Measurements from ENCODE around the gene CALU. TPM values are rescaled to one million over a fixed set of nuclear protein-coding genes. Genes with fewer than 3 reads are reported as not detected.

Gene CALU
- total and polyA plus RNA-seq, 2 experiments from 2014 or later: 136 to 179 TPM

DNA sequence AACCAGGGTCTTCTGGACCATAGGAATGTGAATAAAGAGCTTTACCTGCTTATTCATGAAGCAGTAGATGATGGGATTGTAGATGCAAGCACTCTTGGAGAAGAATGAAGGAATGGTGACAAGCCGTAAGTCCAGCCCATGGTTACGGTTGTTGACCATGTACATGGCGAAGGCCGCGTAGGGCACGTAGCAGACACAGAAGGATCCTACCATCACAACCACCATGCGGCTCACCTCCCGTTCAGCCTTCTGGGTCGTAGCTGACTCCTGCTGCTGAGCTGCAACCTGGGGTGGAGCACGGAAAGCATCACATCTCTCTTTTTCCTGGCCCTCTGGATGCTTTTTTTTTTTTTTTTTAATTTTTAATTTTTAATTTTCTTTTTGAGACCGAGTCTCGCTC, 34.4 kb downstream of the CALU start (continued):
- TF ChIP-seq ZNF331 (CRISPR knock-in tag; IDR thresholded peaks at IDR 0.05; ENCODE audit: low read depth) (no peak), JUNB (IDR thresholded peaks at IDR 0.05; ENCODE audit: unreplicated experiment) (no peak), STAT1 (IDR thresholded peaks at IDR 0.05; ENCODE audit: unreplicated experiment) (no peak), ETS1 (IDR thresholded peaks at IDR 0.05) (no peak), POLR2AphosphoS5 (IDR thresholded peaks at IDR 0.05; ENCODE audit: low read depth) (no peak), EZH2phosphoT487 (IDR thresholded peaks at IDR 0.05; ENCODE audit: unreplicated experiment) (no peak), NANOG (IDR thresholded peaks at IDR 0.05; ENCODE audit: borderline replicate concordance) (no peak), EZH2 (IDR thresholded peaks at IDR 0.05; ENCODE audit: low read depth, unreplicated experiment) (no peak)

GRCh38 chr7:128774029-128774689, 35.0 kb downstream of the CALU start:
- Histone ChIP-seq H3K9me2 (ENCODE audit: insufficient read depth) (no peaks in the 10 kb centered on the region), H3K4me3 (no peak overlapping the region), H3F3A (replicated peaks; ENCODE audit: low read depth) (0 out of 2 replicates have a peak, but pooled peaks cover 4% of the 10 kb centered on the region), H3K4me1 (ENCODE audit: insufficient read depth) (no peaks in the 10 kb centered on the region), H3K79me2 (replicated peaks; ENCODE audit: insufficient read depth) (no peaks in the 10 kb centered on the region), H4K20me1 (replicated peaks; ENCODE audit: insufficient read depth) (0 out of 2 replicates have a peak, but pooled peaks cover 7% of the 10 kb centered on the region), H3K36me3 (ENCODE audit: insufficient read depth) (peaks cover 28% of the 10 kb centered on the region), H3K27ac (ENCODE audit: low read depth) (no peak overlapping the region), H3K27me3 (ENCODE audit: insufficient read depth) (no peaks in the 10 kb centered on the region), H3K4me2 (no peak overlapping the region), H2AFZ (no peak overlapping the region)
- TF ChIP-seq ETS1 (IDR thresholded peaks at IDR 0.05) (no peak), ZNF114 (CRISPR knock-in tag; IDR thresholded peaks at IDR 0.05) (no peak), NANOG (IDR thresholded peaks at IDR 0.05; ENCODE audit: borderline replicate concordance) (no peak), CREB1 (CRISPR knock-in tag; IDR thresholded peaks at IDR 0.05; ENCODE audit: low read depth) (no peak), JUNB (IDR thresholded peaks at IDR 0.05; ENCODE audit: unreplicated experiment) (no peak), ZNF462 (CRISPR knock-in tag; IDR thresholded peaks at IDR 0.05) (no peak), STAT1 (IDR thresholded peaks at IDR 0.05; ENCODE audit: unreplicated experiment) (no peak), ZNF331 (CRISPR knock-in tag; IDR thresholded peaks at IDR 0.05; ENCODE audit: low read depth) (no peak), REST (IDR thresholded peaks at IDR 0.05; ENCODE audit: unreplicated experiment) (no peak), POLR2AphosphoS5 (IDR thresholded peaks at IDR 0.05; ENCODE audit: low read depth) (no peak)
- Mint-ChIP-seq H3K27ac (no peak overlapping the region), H3K4me3 (no peak overlapping the region), H3K27me3 (ENCODE audit: insufficient read depth, low read depth, poor library complexity) (peaks cover 2% of the 10 kb centered on the region), H3K36me3 (ENCODE audit: low read depth) (peaks cover 47% of the 10 kb centered on the region), H3K4me1 (no peaks in the 10 kb centered on the region), H3K9me3 (peaks cover 21% of the 10 kb centered on the region)
- ATAC-seq (no peak), DNase-seq (ENCODE audit: low spot score) (no peak)

Data from GM23338 (cell line).